Measurements from ENCODE around the gene LYZL6. TPM values are rescaled to one million over a fixed set of nuclear protein-coding genes. Genes with fewer than 3 reads are reported as not detected.

The LYZL6 gene
- total RNA-seq, 1 experiment from 2014 or later, result not detected

- Histone ChIP-seq H3K27ac (ENCODE audit: low read length) (no peak overlapping the region), H3K4me3 (ENCODE audit: low read depth in 2 of 2, low read length in 2 of 2) (no peak overlapping the region), H3K36me3 (ENCODE audit: control insufficient read depth, insufficient read depth, low read length) (no peaks in the 10 kb centered on the region), H3K4me1 (ENCODE audit: control insufficient read depth, insufficient read depth, low read length) (no peaks in the 10 kb centered on the region), H3K9me3 (ENCODE audit: control insufficient read depth, insufficient read depth, low read depth, low read length) (no peaks in the 10 kb centered on the region), H3K27me3 (ENCODE audit: control insufficient read depth, insufficient read depth, low read length) (no peaks in the 10 kb centered on the region)
- no peak for TF ChIP-seq SIN3A (IDR thresholded peaks at IDR 0.05; ENCODE audit: borderline replicate concordance, insufficient read depth, low read depth, low read length)
- TF ChIP-seq REST (IDR thresholded peaks at IDR 0.05; ENCODE audit: insufficient read depth in 1 of 2, low read depth in 2 of 2, low read length in 1 of 2), result no peak
- no peak for TF ChIP-seq TCF7L2 (IDR thresholded peaks at IDR 0.05; ENCODE audit: low read depth, low read length)
- no peak for TF ChIP-seq POLR2AphosphoS5 (IDR thresholded peaks at IDR 0.05; ENCODE audit: low read depth, low read length)
- TF ChIP-seq CTCF (IDR thresholded peaks at IDR 0.05), result no peak
- intact Hi-C loops (cut with micrococcal nuclease; ENCODE audit: unreplicated experiment) (no loop called here), in situ Hi-C loops (cut with HindIII; ENCODE audit: low pct_unique_long_range_greater_than_20kb, low sequenced_read_pairs) (no loop called here)
- no peak for DNase-seq (ENCODE audit: low read depth, low spot score)
- POLR2A ChIA-PET, result no interaction called here
- CTCF ChIA-PET, result no interaction called here
- no peak for ATAC-seq
- BruUV-seq (replicated peaks), result no TSS peak
Observed at GRCh38 chr17:35906191-35906925, 37.2 kb downstream of the LYZL6 start.

GRCh38 chr17:35903451-35903850 lies 40.1 kb downstream of the LYZL6 start:
- Histone ChIP-seq H3K4me3 (ENCODE audit: low read depth in 2 of 2, low read length in 2 of 2) (no peak overlapping the region), H3K36me3 (ENCODE audit: control insufficient read depth, insufficient read depth, low read length) (no peaks in the 10 kb centered on the region), H3K9me3 (ENCODE audit: control insufficient read depth, insufficient read depth, low read depth, low read length) (no peaks in the 10 kb centered on the region), H3K27me3 (ENCODE audit: control insufficient read depth, insufficient read depth, low read length) (no peaks in the 10 kb centered on the region), H3K4me1 (ENCODE audit: control insufficient read depth, insufficient read depth, low read length) (no peaks in the 10 kb centered on the region), H3K27ac (ENCODE audit: low read length) (no peak overlapping the region)
- TF ChIP-seq TCF7L2 (IDR thresholded peaks at IDR 0.05; ENCODE audit: low read depth, low read length) (no peak), REST (IDR thresholded peaks at IDR 0.05; ENCODE audit: insufficient read depth in 1 of 2, low read depth in 2 of 2, low read length in 1 of 2) (no peak), SIN3A (IDR thresholded peaks at IDR 0.05; ENCODE audit: borderline replicate concordance, insufficient read depth, low read depth, low read length) (no peak), CTCF (IDR thresholded peaks at IDR 0.05) (no peak), POLR2AphosphoS5 (IDR thresholded peaks at IDR 0.05; ENCODE audit: low read depth, low read length) (no peak)
- ChIA-PET CTCF (interaction anchor here (0.6 kb wide), 1 partner anchor 802 kb away, joined by 4 read pairs; no protein-coding TSS in a partner anchor), POLR2A (no interaction called here)
- DNase-seq (ENCODE audit: low read depth, low spot score), result no peak
- no TSS peak for BruUV-seq (replicated peaks)
- in situ Hi-C loops (cut with HindIII; ENCODE audit: low pct_unique_long_range_greater_than_20kb, low sequenced_read_pairs), result no loop called here
- intact Hi-C loops (cut with micrococcal nuclease; ENCODE audit: unreplicated experiment), result no loop called here
- no peak for ATAC-seq
